GM19452 (cell line): Measurements from ENCODE around the gene POM121.
"Not testable (repeated sequence)": the region's sequence is repeated elsewhere in the genome, so short reads cannot be mapped to it uniquely, and the experiment has no call there.

Experiments
- ATAC-seq: cut with Tn5 transposase; IDR thresholded peaks from one replicate; pipeline ENCODE4 v1.9.1; 2021; ENCODE audit not compliant: unreplicated experiment

The POM121 gene

GRCh38 chr7:72990146-72990913, 65.4 kb downstream of the POM121 start:
- ATAC-seq = not testable (repeated sequence)

- ATAC-seq = not testable (repeated sequence)
Observed at GRCh38 chr7:72995484-72995883, 70.6 kb downstream of the POM121 start.

GRCh38 chr7:72997447-72997846, 72.6 kb downstream of the POM121 start:
- not testable (repeated sequence) for ATAC-seq

- ATAC-seq = not testable (repeated sequence)
Observed at GRCh38 chr7:72997887-72998468, 73.1 kb downstream of the POM121 start.
